Measurements from ENCODE around the gene PRKAR2B. TPM values are rescaled to one million over a fixed set of nuclear protein-coding genes. Genes with fewer than 3 reads are reported as not detected.

The PRKAR2B gene
- total and polyA plus RNA-seq, 2 experiments from 2014 or later, result 48.8 to 50.6 TPM

DNA sequence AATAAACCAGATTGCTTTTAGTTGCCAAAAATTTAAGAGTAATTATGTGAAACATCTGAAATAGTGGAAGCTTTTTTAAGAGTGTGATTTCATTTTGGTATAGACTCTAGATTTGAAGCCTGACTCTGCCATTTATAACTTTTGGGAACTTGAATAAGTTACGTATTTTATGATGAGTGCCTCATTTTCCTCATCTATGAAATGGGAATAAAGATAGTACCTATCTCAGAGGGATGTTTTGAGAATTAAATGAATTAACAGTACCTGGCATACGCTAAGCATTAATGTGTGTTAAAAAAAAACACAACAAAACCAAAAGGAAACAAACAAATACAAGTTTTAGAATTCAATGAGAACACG is 12.9 kb downstream of the PRKAR2B start:
- no peaks in the 10 kb centered on the region for H3K27me3 ChIP-seq (ENCODE audit: insufficient read depth)
- Mint-ChIP-seq H3K27ac (no peak overlapping the region), H3K9me3 (no peaks in the 10 kb centered on the region; the same call in 2 of the 3 replicates), H3K4me1 (peaks cover 3% of the 10 kb centered on the region; the same call in 1 of the 3 replicates), H3K27me3 (ENCODE audit: insufficient read depth, low read depth, poor library complexity) (no peaks in the 10 kb centered on the region), H3K36me3 (ENCODE audit: low read depth) (peaks cover 2% of the 10 kb centered on the region; the same call in 2 of the 3 replicates), H3K4me3 (no peak overlapping the region)
- 0 out of 2 replicates have a peak, but pooled peaks cover 3% of the 10 kb centered on the region for H4K20me1 ChIP-seq (replicated peaks; ENCODE audit: insufficient read depth)
- no peak overlapping the region for H3K4me3 ChIP-seq
- H3K4me2 ChIP-seq, result no peak overlapping the region
- ATAC-seq (no peak), DNase-seq (ENCODE audit: low spot score) (no peak)
- no peaks in the 10 kb centered on the region for H3K9me2 ChIP-seq (ENCODE audit: insufficient read depth)
- H3F3A ChIP-seq (replicated peaks; ENCODE audit: low read depth), result no peaks in the 10 kb centered on the region
- H3K4me1 ChIP-seq (ENCODE audit: insufficient read depth), result peaks cover 4% of the 10 kb centered on the region
- no peak overlapping the region for H2AFZ ChIP-seq
- H3K79me2 ChIP-seq (replicated peaks; ENCODE audit: insufficient read depth), result peaks cover 95% of the 10 kb centered on the region
- H3K36me3 ChIP-seq (ENCODE audit: insufficient read depth), result no peaks in the 10 kb centered on the region
- H3K27ac ChIP-seq (ENCODE audit: low read depth), result no peak overlapping the region
- TF ChIP-seq EZH2 (IDR thresholded peaks at IDR 0.05; ENCODE audit: low read depth, unreplicated experiment), result no peak
- TF ChIP-seq CREB1 (CRISPR knock-in tag; IDR thresholded peaks at IDR 0.05; ENCODE audit: low read depth), result no peak
- TF ChIP-seq NANOG (IDR thresholded peaks at IDR 0.05; ENCODE audit: borderline replicate concordance), result no peak
- no peak for TF ChIP-seq ZNF331 (CRISPR knock-in tag; IDR thresholded peaks at IDR 0.05; ENCODE audit: low read depth)
- TF ChIP-seq, protein P1, sequence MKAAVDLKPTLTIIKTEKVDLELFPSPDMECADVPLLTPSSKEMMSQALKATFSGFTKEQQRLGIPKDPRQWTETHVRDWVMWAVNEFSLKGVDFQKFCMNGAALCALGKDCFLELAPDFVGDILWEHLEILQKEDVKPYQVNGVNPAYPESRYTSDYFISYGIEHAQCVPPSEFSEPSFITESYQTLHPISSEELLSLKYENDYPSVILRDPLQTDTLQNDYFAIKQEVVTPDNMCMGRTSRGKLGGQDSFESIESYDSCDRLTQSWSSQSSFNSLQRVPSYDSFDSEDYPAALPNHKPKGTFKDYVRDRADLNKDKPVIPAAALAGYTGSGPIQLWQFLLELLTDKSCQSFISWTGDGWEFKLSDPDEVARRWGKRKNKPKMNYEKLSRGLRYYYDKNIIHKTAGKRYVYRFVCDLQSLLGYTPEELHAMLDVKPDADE (IDR thresholded peaks at IDR 0.05), result no peak
- TF ChIP-seq EZH2phosphoT487 (IDR thresholded peaks at IDR 0.05; ENCODE audit: unreplicated experiment), result no peak
- no peak for TF ChIP-seq POLR2AphosphoS5 (IDR thresholded peaks at IDR 0.05; ENCODE audit: low read depth)
- no peak for TF ChIP-seq STAT1 (IDR thresholded peaks at IDR 0.05; ENCODE audit: unreplicated experiment)
- no peak for TF ChIP-seq JUNB (IDR thresholded peaks at IDR 0.05; ENCODE audit: unreplicated experiment)
- TF ChIP-seq, protein P2, sequence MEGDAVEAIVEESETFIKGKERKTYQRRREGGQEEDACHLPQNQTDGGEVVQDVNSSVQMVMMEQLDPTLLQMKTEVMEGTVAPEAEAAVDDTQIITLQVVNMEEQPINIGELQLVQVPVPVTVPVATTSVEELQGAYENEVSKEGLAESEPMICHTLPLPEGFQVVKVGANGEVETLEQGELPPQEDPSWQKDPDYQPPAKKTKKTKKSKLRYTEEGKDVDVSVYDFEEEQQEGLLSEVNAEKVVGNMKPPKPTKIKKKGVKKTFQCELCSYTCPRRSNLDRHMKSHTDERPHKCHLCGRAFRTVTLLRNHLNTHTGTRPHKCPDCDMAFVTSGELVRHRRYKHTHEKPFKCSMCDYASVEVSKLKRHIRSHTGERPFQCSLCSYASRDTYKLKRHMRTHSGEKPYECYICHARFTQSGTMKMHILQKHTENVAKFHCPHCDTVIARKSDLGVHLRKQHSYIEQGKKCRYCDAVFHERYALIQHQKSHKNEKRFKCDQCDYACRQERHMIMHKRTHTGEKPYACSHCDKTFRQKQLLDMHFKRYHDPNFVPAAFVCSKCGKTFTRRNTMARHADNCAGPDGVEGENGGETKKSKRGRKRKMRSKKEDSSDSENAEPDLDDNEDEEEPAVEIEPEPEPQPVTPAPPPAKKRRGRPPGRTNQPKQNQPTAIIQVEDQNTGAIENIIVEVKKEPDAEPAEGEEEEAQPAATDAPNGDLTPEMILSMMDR (conservative IDR thresholded peaks at IDR 0.05; ENCODE audit: low read depth in 2 of 2), result no peak
- TF ChIP-seq, protein P3, sequence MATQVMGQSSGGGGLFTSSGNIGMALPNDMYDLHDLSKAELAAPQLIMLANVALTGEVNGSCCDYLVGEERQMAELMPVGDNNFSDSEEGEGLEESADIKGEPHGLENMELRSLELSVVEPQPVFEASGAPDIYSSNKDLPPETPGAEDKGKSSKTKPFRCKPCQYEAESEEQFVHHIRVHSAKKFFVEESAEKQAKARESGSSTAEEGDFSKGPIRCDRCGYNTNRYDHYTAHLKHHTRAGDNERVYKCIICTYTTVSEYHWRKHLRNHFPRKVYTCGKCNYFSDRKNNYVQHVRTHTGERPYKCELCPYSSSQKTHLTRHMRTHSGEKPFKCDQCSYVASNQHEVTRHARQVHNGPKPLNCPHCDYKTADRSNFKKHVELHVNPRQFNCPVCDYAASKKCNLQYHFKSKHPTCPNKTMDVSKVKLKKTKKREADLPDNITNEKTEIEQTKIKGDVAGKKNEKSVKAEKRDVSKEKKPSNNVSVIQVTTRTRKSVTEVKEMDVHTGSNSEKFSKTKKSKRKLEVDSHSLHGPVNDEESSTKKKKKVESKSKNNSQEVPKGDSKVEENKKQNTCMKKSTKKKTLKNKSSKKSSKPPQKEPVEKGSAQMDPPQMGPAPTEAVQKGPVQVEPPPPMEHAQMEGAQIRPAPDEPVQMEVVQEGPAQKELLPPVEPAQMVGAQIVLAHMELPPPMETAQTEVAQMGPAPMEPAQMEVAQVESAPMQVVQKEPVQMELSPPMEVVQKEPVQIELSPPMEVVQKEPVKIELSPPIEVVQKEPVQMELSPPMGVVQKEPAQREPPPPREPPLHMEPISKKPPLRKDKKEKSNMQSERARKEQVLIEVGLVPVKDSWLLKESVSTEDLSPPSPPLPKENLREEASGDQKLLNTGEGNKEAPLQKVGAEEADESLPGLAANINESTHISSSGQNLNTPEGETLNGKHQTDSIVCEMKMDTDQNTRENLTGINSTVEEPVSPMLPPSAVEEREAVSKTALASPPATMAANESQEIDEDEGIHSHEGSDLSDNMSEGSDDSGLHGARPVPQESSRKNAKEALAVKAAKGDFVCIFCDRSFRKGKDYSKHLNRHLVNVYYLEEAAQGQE (IDR thresholded peaks at IDR 0.05; ENCODE audit: unreplicated experiment), result no peak
- TF ChIP-seq, protein P4, sequence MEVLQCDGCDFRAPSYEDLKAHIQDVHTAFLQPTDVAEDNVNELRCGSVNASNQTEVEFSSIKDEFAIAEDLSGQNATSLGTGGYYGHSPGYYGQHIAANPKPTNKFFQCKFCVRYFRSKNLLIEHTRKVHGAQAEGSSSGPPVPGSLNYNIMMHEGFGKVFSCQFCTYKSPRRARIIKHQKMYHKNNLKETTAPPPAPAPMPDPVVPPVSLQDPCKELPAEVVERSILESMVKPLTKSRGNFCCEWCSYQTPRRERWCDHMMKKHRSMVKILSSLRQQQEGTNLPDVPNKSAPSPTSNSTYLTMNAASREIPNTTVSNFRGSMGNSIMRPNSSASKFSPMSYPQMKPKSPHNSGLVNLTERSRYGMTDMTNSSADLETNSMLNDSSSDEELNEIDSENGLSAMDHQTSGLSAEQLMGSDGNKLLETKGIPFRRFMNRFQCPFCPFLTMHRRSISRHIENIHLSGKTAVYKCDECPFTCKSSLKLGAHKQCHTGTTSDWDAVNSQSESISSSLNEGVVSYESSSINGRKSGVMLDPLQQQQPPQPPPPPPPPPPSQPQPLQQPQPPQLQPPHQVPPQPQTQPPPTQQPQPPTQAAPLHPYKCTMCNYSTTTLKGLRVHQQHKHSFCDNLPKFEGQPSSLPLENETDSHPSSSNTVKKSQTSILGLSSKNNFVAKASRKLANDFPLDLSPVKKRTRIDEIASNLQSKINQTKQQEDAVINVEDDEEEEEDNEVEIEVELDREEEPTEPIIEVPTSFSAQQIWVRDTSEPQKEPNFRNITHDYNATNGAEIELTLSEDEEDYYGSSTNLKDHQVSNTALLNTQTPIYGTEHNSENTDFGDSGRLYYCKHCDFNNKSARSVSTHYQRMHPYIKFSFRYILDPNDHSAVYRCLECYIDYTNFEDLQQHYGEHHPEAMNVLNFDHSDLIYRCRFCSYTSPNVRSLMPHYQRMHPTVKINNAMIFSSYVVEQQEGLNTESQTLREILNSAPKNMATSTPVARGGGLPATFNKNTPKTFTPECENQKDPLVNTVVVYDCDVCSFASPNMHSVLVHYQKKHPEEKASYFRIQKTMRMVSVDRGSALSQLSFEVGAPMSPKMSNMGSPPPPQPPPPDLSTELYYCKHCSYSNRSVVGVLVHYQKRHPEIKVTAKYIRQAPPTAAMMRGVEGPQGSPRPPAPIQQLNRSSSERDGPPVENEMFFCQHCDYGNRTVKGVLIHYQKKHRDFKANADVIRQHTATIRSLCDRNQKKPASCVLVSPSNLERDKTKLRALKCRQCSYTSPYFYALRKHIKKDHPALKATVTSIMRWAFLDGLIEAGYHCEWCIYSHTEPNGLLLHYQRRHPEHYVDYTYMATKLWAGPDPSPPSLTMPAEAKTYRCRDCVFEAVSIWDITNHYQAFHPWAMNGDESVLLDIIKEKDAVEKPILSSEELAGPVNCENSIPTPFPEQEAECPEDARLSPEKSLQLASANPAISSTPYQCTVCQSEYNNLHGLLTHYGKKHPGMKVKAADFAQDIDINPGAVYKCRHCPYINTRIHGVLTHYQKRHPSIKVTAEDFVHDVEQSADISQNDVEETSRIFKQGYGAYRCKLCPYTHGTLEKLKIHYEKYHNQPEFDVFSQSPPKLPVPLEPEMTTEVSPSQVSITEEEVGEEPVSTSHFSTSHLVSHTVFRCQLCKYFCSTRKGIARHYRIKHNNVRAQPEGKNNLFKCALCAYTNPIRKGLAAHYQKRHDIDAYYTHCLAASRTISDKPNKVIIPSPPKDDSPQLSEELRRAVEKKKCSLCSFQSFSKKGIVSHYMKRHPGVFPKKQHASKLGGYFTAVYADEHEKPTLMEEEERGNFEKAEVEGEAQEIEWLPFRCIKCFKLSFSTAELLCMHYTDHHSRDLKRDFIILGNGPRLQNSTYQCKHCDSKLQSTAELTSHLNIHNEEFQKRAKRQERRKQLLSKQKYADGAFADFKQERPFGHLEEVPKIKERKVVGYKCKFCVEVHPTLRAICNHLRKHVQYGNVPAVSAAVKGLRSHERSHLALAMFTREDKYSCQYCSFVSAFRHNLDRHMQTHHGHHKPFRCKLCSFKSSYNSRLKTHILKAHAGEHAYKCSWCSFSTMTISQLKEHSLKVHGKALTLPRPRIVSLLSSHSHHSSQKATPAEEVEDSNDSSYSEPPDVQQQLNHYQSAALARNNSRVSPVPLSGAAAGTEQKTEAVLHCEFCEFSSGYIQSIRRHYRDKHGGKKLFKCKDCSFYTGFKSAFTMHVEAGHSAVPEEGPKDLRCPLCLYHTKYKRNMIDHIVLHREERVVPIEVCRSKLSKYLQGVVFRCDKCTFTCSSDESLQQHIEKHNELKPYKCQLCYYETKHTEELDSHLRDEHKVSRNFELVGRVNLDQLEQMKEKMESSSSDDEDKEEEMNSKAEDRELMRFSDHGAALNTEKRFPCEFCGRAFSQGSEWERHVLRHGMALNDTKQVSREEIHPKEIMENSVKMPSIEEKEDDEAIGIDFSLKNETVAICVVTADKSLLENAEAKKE (CRISPR knock-in tag; IDR thresholded peaks at IDR 0.05), result no peak

Measured in GM23338 (cell line).